Keratinocyte (primary cell): Measurements from ENCODE around the gene CAMSAP1. TPM values are rescaled to one million over a fixed set of nuclear protein-coding genes. Genes with fewer than 3 reads are reported as not detected.

ENCODE experiments used
- DNase-seq: peaks from one replicate; pipeline ENCODE4 v3.0.0-alpha.2; 2011; ENCODE audit warnings: low read depth, missing footprints, low spot score
- FAIRE-seq: peaks from 2 replicates; lab custom pipeline; 2011; peaks lifted over from hg19 to GRCh38; lab: Jason Lieb, UNC
- H2AFZ ChIP-seq: 2 replicates; pipeline ENCODE4 v1.6.0; 2012; ENCODE audit warnings: low read length, control low read depth, inconsistent platforms; ENCODE audit not compliant: control insufficient read depth
- H3K27ac ChIP-seq: 2 replicates; pipeline ENCODE4 v1.5.1; 2011; ENCODE audit warnings: low read length; ENCODE audit not compliant: control insufficient read depth, insufficient read depth
- H3K27me3 ChIP-seq: 3 replicates; pipeline ENCODE4 v1.6.0; 2011; ENCODE audit warnings: low read length; ENCODE audit not compliant: control insufficient read depth, insufficient read depth; ENCODE audit errors: extremely low read depth
- H3K36me3 ChIP-seq, 2 experiments: 2 replicates in 1 of 2; 3 replicates in 1 of 2; pipeline ENCODE4 v1.5.1; 2011; ENCODE audit warnings: low read length in 2 of 2, mild to moderate bottlenecking in 1 of 2; ENCODE audit not compliant: control insufficient read depth in 2 of 2, insufficient read depth in 2 of 2; ENCODE audit errors: extremely low read depth in 1 of 2
- H3K4me1 ChIP-seq: 3 replicates; pipeline ENCODE4 v1.5.1; 2011; ENCODE audit warnings: low read length; ENCODE audit not compliant: control insufficient read depth, insufficient read depth; ENCODE audit errors: extremely low read depth
- H3K4me2 ChIP-seq: 3 replicates; pipeline ENCODE4 v1.6.0; 2011; ENCODE audit warnings: low read depth, low read length; ENCODE audit not compliant: control insufficient read depth, insufficient read depth; ENCODE audit errors: extremely low read depth
- H3K4me3 ChIP-seq, 3 experiments: fragments of 200-600 bp in 1 of 3; sonication (generic) in 1 of 3; 2 replicates in 2 of 3; 3 replicates in 1 of 3; pipeline ENCODE4 v1.5.1; 2011 to 2016; ENCODE audit warnings: low read length in 3 of 3, mild to moderate bottlenecking in 3 of 3, control low read depth in 2 of 3, inconsistent platforms in 1 of 3, low read depth in 1 of 3, mixed read lengths in 1 of 3, mixed run types in 1 of 3, moderate library complexity in 1 of 3; ENCODE audit not compliant: control insufficient read depth in 2 of 3, insufficient read depth in 2 of 3; ENCODE audit errors: extremely low read depth in 1 of 3
- H3K79me2 ChIP-seq: 2 replicates; pipeline ENCODE4 v1.6.0; 2012; ENCODE audit warnings: low read length; ENCODE audit not compliant: control insufficient read depth, insufficient read depth
- H3K9ac ChIP-seq: 3 replicates; pipeline ENCODE4 v1.6.0; 2011; ENCODE audit warnings: low read length; ENCODE audit not compliant: control insufficient read depth, insufficient read depth; ENCODE audit errors: extremely low read depth
- H3K9me1 ChIP-seq: 3 replicates; pipeline ENCODE4 v1.6.0; 2011; ENCODE audit warnings: low read length; ENCODE audit not compliant: control insufficient read depth, insufficient read depth; ENCODE audit errors: extremely low read depth
- H3K9me3 ChIP-seq: 2 replicates; pipeline ENCODE4 v1.5.1; 2012; ENCODE audit warnings: low read depth, low read length; ENCODE audit not compliant: control insufficient read depth
- H4K20me1 ChIP-seq: 3 replicates; pipeline ENCODE4 v1.6.0; 2011; ENCODE audit warnings: low read length; ENCODE audit not compliant: control insufficient read depth, insufficient read depth; ENCODE audit errors: extremely low read depth
- EZH2 ChIP-seq: IDR thresholded peaks from one replicate; pipeline ENCODE4 v1.6.1; 2012; ENCODE audit warnings: inconsistent platforms, mild to moderate bottlenecking, low read length, moderate library complexity
- dilution Hi-C: fragments of 300-500 bp; cut with MboI; formaldehyde crosslinking; loops from one replicate; pipeline ENCODE4 v1.7.0; 2020; ENCODE audit warnings: low sequenced_read_pairs; ENCODE audit not compliant: extremely low pct_ligation_motif_present
- polyA plus RNA-seq, 5 experiments: library from polyadenylated mRNA; depleted of rRNA in 3 of 5; stranded (reverse) in 3 of 5; stranded (forward) in 1 of 5; unstranded in 1 of 5; fragments of >200 nt; gene quantifications; 1 replicate in 1 of 5; 2 replicates in 3 of 5; 3 replicates in 1 of 5; pipeline versions ENCODE4 v1.2.1 to v1.2.3, GENCODE V29; 2011 to 2012; ENCODE audit warnings: missing spikeins in 2 of 5, low read depth in 1 of 5, low replicate concordance in 1 of 5
- TF ChIP-seq, protein P1 (sequence below), 3 experiments: IDR thresholded peaks in 1 of 3; conservative IDR thresholded peaks in 1 of 3; optimal IDR thresholded peaks in 1 of 3; 2 replicates in 2 of 3; 3 replicates in 1 of 3; pipeline versions ENCODE3 to v1.5.1; 2011; ENCODE audit warnings: low read length in 3 of 3, mild to moderate bottlenecking in 3 of 3, moderate library complexity in 2 of 3, control low read depth in 1 of 3, inconsistent platforms in 1 of 3; ENCODE audit not compliant: insufficient read depth in 2 of 3; ENCODE audit errors: extremely low read depth in 1 of 3

CAMSAP1 gene
- polyA plus RNA-seq, 1 donor (not counting 4 experiments of a cell fraction or from before 2014, with no cell fraction given), result 8.3 TPM

DNA sequence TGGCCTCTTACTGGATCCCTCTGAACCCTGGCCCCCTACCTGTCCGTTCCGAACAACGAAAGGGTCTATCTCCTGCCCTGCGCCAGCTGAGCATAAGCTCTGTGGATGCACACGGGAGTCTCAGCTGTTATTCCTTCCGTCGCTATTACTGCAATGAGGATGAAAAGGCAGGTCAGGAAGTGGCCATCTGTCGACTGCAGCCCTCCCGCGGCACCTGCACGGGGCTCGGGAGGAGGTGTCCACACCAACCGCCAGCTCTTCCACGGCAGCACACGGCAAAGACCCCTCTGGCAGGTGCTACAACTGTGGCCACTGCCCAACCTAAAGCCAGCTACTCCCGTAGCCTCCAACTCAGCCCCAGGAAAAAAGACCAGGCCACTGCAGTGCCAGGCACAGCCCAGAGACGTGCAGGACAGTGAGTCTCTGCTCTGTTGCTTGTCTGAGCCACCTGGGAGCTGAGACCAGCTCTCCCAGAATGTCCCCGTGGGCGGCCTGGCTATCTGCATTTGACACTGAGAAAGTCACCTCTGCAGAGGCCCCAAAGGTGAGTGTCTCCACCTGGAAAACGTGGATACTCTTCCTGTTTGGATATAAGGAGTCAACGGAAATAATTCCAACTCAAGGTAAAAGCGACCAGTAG is 19.1 kb downstream of the CAMSAP1 start:
- Histone ChIP-seq H3K4me2 (peak overlapping the region; percentile 91), H3K9me3 (no peaks in the 10 kb centered on the region), H3K36me3 (peaks cover 0 to 2% of the 10 kb centered on the region in 2 experiments), H3K9ac (no peak overlapping the region), H3K79me2 (peaks cover 81% of the 10 kb centered on the region), H3K27me3 (no peaks in the 10 kb centered on the region), H2AFZ (no peak overlapping the region), H3K4me1 (peaks cover 56% of the 10 kb centered on the region), H4K20me1 (peaks cover 13% of the 10 kb centered on the region), H3K4me3 (peak overlapping the region in 1 of 3 experiments; percentile 29), H3K9me1 (peaks cover 6% of the 10 kb centered on the region), H3K27ac (peak overlapping the region; percentile 42)
- FAIRE-seq (no peak), DNase-seq (no peak)
- no peak for TF ChIP-seq EZH2
- TF ChIP-seq, protein P1, sequence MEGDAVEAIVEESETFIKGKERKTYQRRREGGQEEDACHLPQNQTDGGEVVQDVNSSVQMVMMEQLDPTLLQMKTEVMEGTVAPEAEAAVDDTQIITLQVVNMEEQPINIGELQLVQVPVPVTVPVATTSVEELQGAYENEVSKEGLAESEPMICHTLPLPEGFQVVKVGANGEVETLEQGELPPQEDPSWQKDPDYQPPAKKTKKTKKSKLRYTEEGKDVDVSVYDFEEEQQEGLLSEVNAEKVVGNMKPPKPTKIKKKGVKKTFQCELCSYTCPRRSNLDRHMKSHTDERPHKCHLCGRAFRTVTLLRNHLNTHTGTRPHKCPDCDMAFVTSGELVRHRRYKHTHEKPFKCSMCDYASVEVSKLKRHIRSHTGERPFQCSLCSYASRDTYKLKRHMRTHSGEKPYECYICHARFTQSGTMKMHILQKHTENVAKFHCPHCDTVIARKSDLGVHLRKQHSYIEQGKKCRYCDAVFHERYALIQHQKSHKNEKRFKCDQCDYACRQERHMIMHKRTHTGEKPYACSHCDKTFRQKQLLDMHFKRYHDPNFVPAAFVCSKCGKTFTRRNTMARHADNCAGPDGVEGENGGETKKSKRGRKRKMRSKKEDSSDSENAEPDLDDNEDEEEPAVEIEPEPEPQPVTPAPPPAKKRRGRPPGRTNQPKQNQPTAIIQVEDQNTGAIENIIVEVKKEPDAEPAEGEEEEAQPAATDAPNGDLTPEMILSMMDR (optimal IDR thresholded peaks at IDR 0.05 in 1 of 3, IDR thresholded peaks at IDR 0.05 in 1 of 3, conservative IDR thresholded peaks at IDR 0.05 in 1 of 3; ENCODE audit: extremely low read depth in 1 of 3, insufficient read depth in 2 of 3, low read length in 3 of 3), result no peak
- dilution Hi-C loops, result no loop called here

DNA sequence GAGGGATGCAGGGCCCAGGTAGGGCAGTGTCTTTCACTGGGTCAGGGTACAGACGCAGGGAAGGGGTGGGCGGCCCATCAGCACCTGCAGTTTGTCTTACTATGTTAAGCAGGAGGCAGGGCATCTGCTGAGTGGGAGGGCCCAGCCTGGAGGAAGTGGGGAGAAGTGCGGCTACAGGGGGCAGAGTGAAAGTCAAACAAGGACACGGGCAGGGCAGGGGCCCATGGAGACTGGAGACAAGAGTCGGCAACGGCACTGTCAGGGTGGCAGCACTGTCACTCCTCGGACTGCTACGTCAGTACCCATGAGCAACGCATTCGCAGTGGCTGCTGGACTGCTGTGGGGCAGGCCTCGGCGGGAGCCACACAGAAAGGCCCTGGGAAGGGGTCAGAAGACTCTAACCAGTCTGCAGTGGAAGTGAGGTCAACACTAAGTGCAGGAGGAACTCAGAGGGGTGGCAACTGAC is 19.7 kb downstream of the CAMSAP1 start:
- dilution Hi-C loops, result no loop called here
- DNase-seq (no peak), FAIRE-seq (no peak)
- no peaks in the 10 kb centered on the region for H3K27me3 ChIP-seq
- H3K4me3 ChIP-seq, result no peak overlapping the region
- H3K9me3 ChIP-seq, result no peaks in the 10 kb centered on the region
- H3K4me1 ChIP-seq, result peaks cover 56% of the 10 kb centered on the region
- H3K4me2 ChIP-seq, result no peak overlapping the region
- H3K36me3 ChIP-seq, result peaks cover 0 to 4% of the 10 kb centered on the region in 2 experiments
- H2AFZ ChIP-seq, result no peak overlapping the region
- no peak overlapping the region for H3K9ac ChIP-seq
- TF ChIP-seq, protein P1 (optimal IDR thresholded peaks at IDR 0.05 in 1 of 3, IDR thresholded peaks at IDR 0.05 in 1 of 3, conservative IDR thresholded peaks at IDR 0.05 in 1 of 3; ENCODE audit: extremely low read depth in 1 of 3, insufficient read depth in 2 of 3, low read length in 3 of 3), result no peak
- TF ChIP-seq EZH2, result no peak
- peaks cover 11% of the 10 kb centered on the region for H4K20me1 ChIP-seq
- H3K79me2 ChIP-seq, result peaks cover 81% of the 10 kb centered on the region
- peaks cover 6% of the 10 kb centered on the region for H3K9me1 ChIP-seq
- no peak overlapping the region for H3K27ac ChIP-seq
